RWPE2 (cell line): Measurements from ENCODE around the gene KRT33A.

Experiments used
- ATAC-seq: fragments of 200-7000 bp; cut with Tn5 transposase; 3 replicates; pipeline ENCODE4 v1.9.1; 2021; ENCODE audit warnings: low read depth
- DNase-seq: peaks from one replicate; pipeline ENCODE4 v3.0.0-alpha.2; 2020; ENCODE audit warnings: low spot score
- H3K27ac ChIP-seq: fragments of 450-650 bp; 2 replicates; pipeline ENCODE4 v1.5.1; 2017; ENCODE audit warnings: mild to moderate bottlenecking; ENCODE audit not compliant: poor library complexity, severe bottlenecking
- H3K27me3 ChIP-seq: fragments of 250-450 bp; sonication (Bioruptor Pico); 2 replicates; pipeline ENCODE4 v1.5.1; 2021; ENCODE audit warnings: mild to moderate bottlenecking, moderate library complexity; ENCODE audit not compliant: insufficient read depth, poor library complexity, severe bottlenecking
- H3K36me3 ChIP-seq: fragments of 250-450 bp; sonication (Bioruptor Pico); 2 replicates; pipeline ENCODE4 v1.5.1; 2020; ENCODE audit warnings: low read depth, mild to moderate bottlenecking, moderate library complexity
- H3K4me1 ChIP-seq: fragments of 250-450 bp; sonication (Bioruptor Pico); 2 replicates; pipeline ENCODE4 v1.5.1; 2021; ENCODE audit warnings: mild to moderate bottlenecking, moderate library complexity; ENCODE audit not compliant: insufficient read depth, poor library complexity, severe bottlenecking
- H3K4me3 ChIP-seq: fragments of 250-450 bp; sonication (Bioruptor Pico); 2 replicates; pipeline ENCODE4 v1.5.1; 2021; ENCODE audit warnings: mild to moderate bottlenecking, moderate library complexity; ENCODE audit not compliant: severe bottlenecking
- H3K9me3 ChIP-seq: fragments of 250-450 bp; sonication (Bioruptor Pico); 2 replicates; pipeline ENCODE4 v1.5.1; 2021; ENCODE audit warnings: mild to moderate bottlenecking, moderate library complexity; ENCODE audit not compliant: severe bottlenecking
- CTCF ChIP-seq: fragments of 450-650 bp; IDR thresholded peaks from one replicate; pipeline ENCODE4 v1.5.1; 2017; ENCODE audit warnings: mild to moderate bottlenecking, moderate library complexity; ENCODE audit not compliant: poor library complexity, severe bottlenecking

The KRT33A gene

GRCh38 chr17:41298458-41299135 lies 52.0 kb downstream of the KRT33A start:
- H3K36me3 ChIP-seq = no peaks in the 10 kb centered on the region
- DNase-seq (no peak), ATAC-seq (no peak)
- H3K27me3 ChIP-seq = no peaks in the 10 kb centered on the region
- H3K27ac ChIP-seq = no peak overlapping the region
- TF ChIP-seq CTCF = no peak
- H3K9me3 ChIP-seq = peaks cover 4% of the 10 kb centered on the region
- peaks cover 13% of the 10 kb centered on the region for H3K4me1 ChIP-seq
- no peak overlapping the region for H3K4me3 ChIP-seq

- H3K9me3 ChIP-seq = peaks cover 4% of the 10 kb centered on the region
- no peak for TF ChIP-seq CTCF
- DNase-seq (no peak), ATAC-seq (no peak)
- peaks cover 9% of the 10 kb centered on the region for H3K4me1 ChIP-seq
- no peaks in the 10 kb centered on the region for H3K36me3 ChIP-seq
- H3K27ac ChIP-seq = no peak overlapping the region
- H3K4me3 ChIP-seq = no peak overlapping the region
- H3K27me3 ChIP-seq = no peaks in the 10 kb centered on the region
These were observed 53.8 kb downstream of the KRT33A start for GRCh38 chr17:41296846-41297245.
